Skeletal muscle cell (primary cell): ENCODE results near the gene TIGD7.

ENCODE experiments used
- DNase-seq: peaks from one replicate; pipeline ENCODE4 v3.0.0-alpha.2; 2010; ENCODE audit warnings: low read depth
- H3K4me3 ChIP-seq: 2 replicates; pipeline ENCODE4 v1.5.1; 2011; ENCODE audit warnings: low read depth, mild to moderate bottlenecking, control low read depth, low read length, moderate library complexity

The TIGD7 gene, protein sequence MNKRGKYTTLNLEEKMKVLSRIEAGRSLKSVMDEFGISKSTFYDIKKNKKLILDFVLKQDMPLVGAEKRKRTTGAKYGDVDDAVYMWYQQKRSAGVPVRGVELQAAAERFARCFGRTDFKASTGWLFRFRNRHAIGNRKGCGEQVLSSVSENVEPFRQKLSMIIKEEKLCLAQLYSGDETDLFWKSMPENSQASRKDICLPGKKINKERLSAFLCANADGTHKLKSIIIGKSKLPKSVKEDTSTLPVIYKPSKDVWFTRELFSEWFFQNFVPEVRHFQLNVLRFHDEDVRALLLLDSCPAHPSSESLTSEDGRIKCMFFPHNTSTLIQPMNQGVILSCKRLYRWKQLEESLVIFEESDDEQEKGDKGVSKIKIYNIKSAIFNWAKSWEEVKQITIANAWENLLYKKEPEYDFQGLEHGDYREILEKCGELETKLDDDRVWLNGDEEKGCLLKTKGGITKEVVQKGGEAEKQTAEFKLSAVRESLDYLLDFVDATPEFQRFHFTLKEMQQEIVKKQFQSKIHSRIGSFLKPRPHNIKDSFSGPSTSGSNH

GRCh38 chr16:3305109-3306068 is at the start of gene TIGD7, which contains the start of gene ZNF75A:
Gene TIGD7 (minus strand): TSS chr16:3305430. CDS start chr16:3300614, 4,816 bp downstream.
Gene ZNF75A (plus strand): TSS chr16:3305497. CDS start chr16:3308429, 2,932 bp downstream.
- DNase-seq = peak; percentile 68
- H3K4me3 ChIP-seq = peak within 1 kb of the TSS; percentile 80

- no peak overlapping the region for H3K4me3 ChIP-seq
- DNase-seq = no peak
Measured at GRCh38 chr16:3349175-3349574, 43.9 kb upstream of the TIGD7 start.

DNA sequence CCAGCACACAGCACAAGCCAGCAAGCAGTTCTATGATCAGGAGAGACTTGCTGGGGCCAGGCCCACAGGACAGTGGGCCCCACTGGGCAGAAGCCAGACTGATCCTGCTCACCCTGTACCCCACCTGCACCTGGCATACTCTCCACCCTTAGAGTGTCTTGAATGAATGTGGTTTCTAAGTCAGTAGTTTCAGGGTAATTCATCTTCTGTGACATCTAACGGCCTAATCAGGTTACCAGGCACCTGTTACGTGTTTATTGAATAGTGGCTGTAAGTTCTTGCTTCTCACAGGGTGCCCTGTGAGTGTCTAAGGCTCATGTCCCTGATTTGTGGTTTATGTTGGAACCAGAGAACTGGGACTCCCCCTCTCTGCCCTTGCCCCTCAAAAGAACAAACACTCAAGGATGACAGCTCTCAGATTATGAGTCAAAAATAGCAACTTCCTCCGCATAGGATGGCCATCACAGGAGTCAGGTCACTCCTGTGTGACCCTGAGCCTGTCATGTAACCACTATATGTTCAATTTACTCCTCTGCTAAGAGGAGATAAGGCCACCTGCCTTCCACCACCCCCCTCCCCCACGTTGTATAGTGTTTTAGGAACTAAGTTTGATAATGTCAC is 43.4 kb upstream of the TIGD7 start:
- H3K4me3 ChIP-seq = no peak overlapping the region
- DNase-seq = no peak

DNA sequence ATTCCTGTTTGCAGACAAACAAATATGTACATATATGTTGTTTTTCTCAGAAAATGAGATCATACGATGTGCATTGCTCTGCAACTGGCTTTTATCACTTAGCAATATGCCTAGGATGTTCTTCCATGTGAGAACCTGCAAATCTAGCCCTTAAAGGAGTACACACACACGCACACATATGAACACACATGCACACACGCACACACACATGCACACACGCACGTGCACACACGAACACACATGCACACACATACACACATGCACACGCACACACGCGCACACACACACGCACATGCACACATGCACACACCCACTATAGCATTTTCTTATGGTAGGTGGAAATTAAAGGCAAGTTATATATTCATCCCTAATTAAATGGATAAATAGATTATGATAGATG is 42.4 kb upstream of the TIGD7 start:
- no peak overlapping the region for H3K4me3 ChIP-seq
- no peak for DNase-seq

- DNase-seq = no peak
Measured at GRCh38 chr16:3346041-3346440, 40.8 kb upstream of the TIGD7 start.

DNA sequence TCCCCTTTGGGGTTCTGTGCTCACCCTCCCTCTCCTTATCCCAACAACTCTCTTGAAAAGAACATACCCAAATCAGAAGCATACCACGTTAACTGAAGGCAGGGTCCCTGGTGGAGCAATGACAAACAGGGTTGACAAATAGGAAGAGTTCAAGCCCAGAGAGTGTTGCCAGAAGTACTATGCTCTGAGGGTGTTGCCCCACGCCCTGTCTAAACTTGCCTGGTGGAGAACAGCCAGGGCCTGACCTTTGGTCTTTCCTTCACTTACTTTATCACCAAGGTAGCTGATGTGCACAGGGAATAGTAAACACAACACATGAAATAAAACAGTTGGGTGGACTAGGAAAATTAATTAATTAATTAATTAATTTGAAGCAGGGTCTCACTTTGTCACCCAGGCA is 23.4 kb upstream of the TIGD7 start:
- DNase-seq = no peak
- H3K4me3 ChIP-seq = no peak overlapping the region

More at GRCh38 chr16:3346041-3346440, 40.8 kb upstream of the TIGD7 start:
- no peak overlapping the region for H3K4me3 ChIP-seq

GRCh38 chr16:3328104-3328503 is 22.9 kb upstream of the TIGD7 start:
- no peak for DNase-seq

GRCh38 chr16:3327514-3327913 is 22.3 kb upstream of the TIGD7 start:
- H3K4me3 ChIP-seq = no peak overlapping the region
- no peak for DNase-seq

More at GRCh38 chr16:3328104-3328503, 22.9 kb upstream of the TIGD7 start:
- H3K4me3 ChIP-seq = no peak overlapping the region

GRCh38 chr16:3321816-3322215 is 16.6 kb upstream of the TIGD7 start:
- H3K4me3 ChIP-seq = no peak overlapping the region
- DNase-seq = no peak

- H3K4me3 ChIP-seq = no peak overlapping the region
- no peak for DNase-seq
Measured at GRCh38 chr16:3317315-3317999, 12.2 kb upstream of the TIGD7 start.

DNA sequence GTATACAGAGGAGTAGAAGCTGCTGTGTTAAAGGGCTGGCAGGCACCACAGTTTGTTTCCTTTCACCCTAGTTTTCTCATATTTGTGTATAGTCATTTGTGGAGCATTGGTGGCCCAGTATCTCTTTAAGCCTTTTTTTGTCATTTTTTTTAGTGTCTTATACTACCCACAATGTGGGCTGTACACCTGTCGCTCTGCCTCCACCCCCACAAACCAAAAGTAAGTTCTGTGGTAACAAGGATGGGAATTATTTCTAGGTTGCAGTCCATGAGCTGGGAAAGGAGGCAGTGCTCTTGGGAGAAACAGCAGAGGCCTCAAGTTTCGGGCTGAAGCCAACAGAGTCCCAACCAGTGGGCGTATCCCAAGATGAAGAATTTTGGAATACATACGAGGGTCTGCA is 6.3 kb upstream of the TIGD7 start:
- DNase-seq = no peak
- H3K4me3 ChIP-seq = no peak overlapping the region

GRCh38 chr16:3306078-3306477 is 848 bp upstream of the TIGD7 start:
- H3K4me3 ChIP-seq = peak overlapping the region; percentile 80
- DNase-seq = no peak

DNA sequence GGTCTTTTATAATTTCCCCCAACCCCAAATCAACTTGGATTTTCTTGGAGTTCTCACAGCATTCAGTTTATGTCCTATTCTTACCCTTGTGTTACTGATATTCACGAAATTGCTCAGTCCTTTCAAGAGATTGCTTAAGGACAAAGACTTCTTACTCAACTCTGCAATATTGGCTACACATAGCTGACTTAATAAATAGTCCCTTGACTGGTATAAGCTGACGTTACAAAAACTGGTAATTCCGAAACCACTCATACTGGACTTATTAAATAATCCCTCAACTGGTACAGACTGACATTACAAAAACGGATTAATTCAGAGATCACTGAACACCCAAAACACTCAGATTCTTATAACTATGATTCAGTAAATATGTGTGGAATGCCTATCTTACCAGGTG is 860 bp downstream of the TIGD7 start:
- no peak for DNase-seq
- H3K4me3 ChIP-seq = peak overlapping the region; percentile 80

- no peak overlapping the region for H3K4me3 ChIP-seq
- DNase-seq = no peak
Measured at GRCh38 chr16:3295783-3296182, 9.4 kb downstream of the TIGD7 start.

- DNase-seq = no peak
- no peak overlapping the region for H3K4me3 ChIP-seq
Measured at GRCh38 chr16:3295209-3295608, 10.0 kb downstream of the TIGD7 start.

DNA sequence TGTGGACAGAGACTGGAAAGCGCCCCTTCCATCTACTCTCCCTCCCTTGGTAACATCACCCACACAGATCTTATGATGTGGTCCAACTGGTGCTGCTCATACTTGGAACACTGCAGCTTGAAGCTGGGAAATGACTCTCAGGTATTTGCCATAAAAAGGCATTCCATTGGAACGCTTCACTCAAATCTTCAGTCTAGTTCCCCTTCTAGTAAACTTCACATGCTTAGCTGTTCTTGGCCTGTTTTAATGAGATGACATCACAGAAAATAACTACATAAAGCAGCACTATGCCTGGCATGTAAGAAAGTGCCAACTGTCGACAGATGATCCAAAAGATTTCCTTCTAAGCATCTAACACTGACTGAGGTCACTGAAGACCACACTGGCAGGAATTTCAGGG is 12.6 kb downstream of the TIGD7 start:
- no peak for DNase-seq
- H3K4me3 ChIP-seq = no peak overlapping the region

DNA sequence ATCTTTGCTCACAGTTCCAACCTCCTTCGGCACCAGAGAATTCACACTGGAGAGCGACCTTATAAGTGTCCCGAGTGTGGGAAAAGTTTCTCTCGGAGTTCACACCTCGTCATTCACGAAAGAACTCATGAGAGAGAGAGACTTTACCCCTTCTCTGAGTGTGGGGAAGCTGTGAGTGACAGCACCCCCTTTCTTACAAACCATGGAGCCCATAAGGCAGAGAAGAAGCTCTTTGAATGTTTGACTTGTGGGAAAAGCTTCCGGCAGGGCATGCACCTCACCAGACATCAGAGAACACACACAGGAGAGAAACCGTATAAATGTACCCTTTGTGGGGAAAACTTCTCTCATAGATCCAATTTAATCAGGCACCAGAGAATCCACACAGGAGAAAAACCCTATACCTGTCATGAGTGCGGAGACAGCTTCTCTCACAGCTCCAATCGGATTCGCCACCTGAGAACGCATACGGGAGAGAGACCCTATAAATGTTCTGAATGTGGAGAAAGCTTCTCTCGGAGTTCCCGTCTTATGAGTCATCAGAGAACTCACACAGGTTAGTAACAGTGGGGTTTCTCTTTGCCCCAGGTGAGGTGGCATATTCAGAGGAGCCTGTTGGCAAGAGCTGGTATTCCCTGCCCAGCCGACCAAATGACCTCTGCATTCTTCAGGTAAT is 15.1 kb downstream of the TIGD7 start:
- DNase-seq = no peak
- no peak overlapping the region for H3K4me3 ChIP-seq

GRCh38 chr16:3285131-3285530 is 20.1 kb downstream of the TIGD7 start:
- DNase-seq = no peak
- peak overlapping the region; percentile 89 for H3K4me3 ChIP-seq
